PC-9 (cell line): ENCODE data around the gene MALRD1. TPM values are rescaled to one million over a fixed set of nuclear protein-coding genes. Genes with fewer than 3 reads are reported as not detected.
"Not testable (repeated sequence)": the region's sequence is repeated elsewhere in the genome, so short reads cannot be mapped to it uniquely, and the experiment has no call there.

Source experiments
- BruUV-seq: library from RNA; stranded (reverse); fragments of 400-500 nt; replicated peaks from 2 replicates; lab custom pipeline; 2021; lab: Mats Ljungman, UMichigan
- CTCF ChIA-PET: fragments of 300-600 bp; sonication (Branson Sonifier 250); formaldehyde crosslinking; loops from one replicate; lab custom pipeline; 2022; ENCODE audit warnings: antibody characterized with exemption; lab: Charles Lee
- POLR2A ChIA-PET: fragments of 300-600 bp; sonication (Branson Sonifier 250); formaldehyde crosslinking; loops from one replicate; lab custom pipeline; 2022; ENCODE audit warnings: antibody characterized with exemption; ENCODE audit not compliant: unreplicated experiment; lab: Charles Lee
- DNase-seq, 2 experiments: peaks; one replicate each; pipeline versions ENCODE4 v3.0.0 to v3.0.0-alpha.2; 2015 to 2022; ENCODE audit warnings: mixed read lengths in 1 of 2
- H2AFZ ChIP-seq: fragments of 200-600 bp; sonication (generic); 2 replicates; pipeline ENCODE4 v1.8.1; 2017; ENCODE audit warnings: antibody characterized with exemption
- H3F3A ChIP-seq: fragments of 200-600 bp; sonication (generic); 2 replicates; pipeline ENCODE4 v1.8.1; 2017; ENCODE audit warnings: antibody characterized with exemption, mild to moderate bottlenecking, low read depth; ENCODE audit not compliant: insufficient read depth
- H3K27ac ChIP-seq: fragments of 200-600 bp; sonication (generic); 2 replicates; pipeline ENCODE4 v1.6.1; 2016; ENCODE audit warnings: mixed run types
- H3K27me3 ChIP-seq: fragments of 200-600 bp; sonication (generic); 2 replicates; pipeline ENCODE4 v1.6.1; 2016; ENCODE audit warnings: low read depth, mixed run types; ENCODE audit not compliant: insufficient read depth
- H3K36me3 ChIP-seq: fragments of 200-600 bp; sonication (generic); 2 replicates; pipeline ENCODE4 v1.6.1; 2016; ENCODE audit warnings: low read depth, mixed run types
- H3K4me1 ChIP-seq: fragments of 200-600 bp; sonication (generic); replicated peaks from 2 replicates; pipeline ENCODE4 v1.6.1; 2016; ENCODE audit warnings: mixed run types; ENCODE audit not compliant: insufficient read depth
- H3K4me2 ChIP-seq: fragments of 200-600 bp; sonication (generic); 2 replicates; pipeline ENCODE4 v1.6.1; 2017; ENCODE audit warnings: mixed run types
- H3K4me3 ChIP-seq: fragments of 200-600 bp; sonication (generic); 2 replicates; pipeline ENCODE4 v1.6.1; 2016; ENCODE audit warnings: mixed run types
- H3K79me2 ChIP-seq: fragments of 200-600 bp; sonication (generic); 2 replicates; pipeline ENCODE4 v1.6.1; 2017; ENCODE audit warnings: low read depth, mixed run types
- H3K9me2 ChIP-seq: fragments of 200-600 bp; sonication (generic); 2 replicates; pipeline ENCODE4 v1.8.1; 2017; ENCODE audit warnings: mild to moderate bottlenecking; ENCODE audit not compliant: insufficient read depth
- H3K9me3 ChIP-seq: fragments of 200-600 bp; sonication (generic); 2 replicates; pipeline ENCODE4 v1.8.1; 2016; ENCODE audit warnings: low read depth; ENCODE audit not compliant: insufficient read depth
- H4K20me1 ChIP-seq: fragments of 200-600 bp; sonication (generic); 2 replicates; pipeline ENCODE4 v1.8.1; 2017; ENCODE audit not compliant: insufficient read depth
- EZH2 ChIP-seq: fragments of 200-600 bp; sonication (generic); IDR thresholded peaks from 2 replicates; pipeline ENCODE4 v1.8.0; 2017; ENCODE audit warnings: antibody characterized with exemption, low read depth
- intact Hi-C: fragments of 100-400 bp; cut with micrococcal nuclease; formaldehyde crosslinking; loops from one replicate; pipeline ENCODE4 v1.10.0; 2022; ENCODE audit not compliant: unreplicated experiment
- total RNA-seq: library from RNA; stranded (reverse); gene quantifications from 2 replicates; pipeline ENCODE4 v1.2.3, GENCODE V29; 2021
- TF ChIP-seq, protein P1 (sequence below): fragments of 200-600 bp; sonication (generic); conservative IDR thresholded peaks from 2 replicates; pipeline ENCODE4 v1.6.1; 2017; ENCODE audit warnings: mixed run types, antibody characterized with exemption, mild to moderate bottlenecking, moderate library complexity

MALRD1 gene
- total RNA-seq, 1 experiment from 2014 or later: not detected

DNA sequence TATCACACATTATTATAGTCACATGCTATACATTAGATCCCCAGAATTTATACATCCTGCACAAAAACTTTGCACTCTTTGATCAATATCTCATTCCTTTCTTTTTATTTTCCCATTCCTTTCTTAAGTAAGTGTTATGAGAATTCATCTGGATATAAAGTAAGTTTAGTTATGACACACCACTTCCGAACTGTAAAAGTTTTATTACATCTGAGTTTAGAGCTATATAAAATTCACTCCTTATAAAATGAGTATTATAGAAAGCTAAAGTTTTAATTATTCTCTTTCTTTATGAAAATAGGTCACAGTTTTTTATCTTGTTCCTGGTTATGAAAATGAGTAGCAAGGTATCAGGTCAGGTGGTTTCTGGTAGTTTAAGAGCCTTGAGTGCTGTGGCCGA lies 683.0 kb downstream of the MALRD1 start:
- H3K36me3 ChIP-seq: no peaks in the 10 kb centered on the region
- no peaks in the 10 kb centered on the region for H3K9me2 ChIP-seq
- H3K79me2 ChIP-seq: no peaks in the 10 kb centered on the region
- H3K4me2 ChIP-seq: no peak overlapping the region
- H3K4me1 ChIP-seq: no peaks in the 10 kb centered on the region
- TF ChIP-seq, protein P1, sequence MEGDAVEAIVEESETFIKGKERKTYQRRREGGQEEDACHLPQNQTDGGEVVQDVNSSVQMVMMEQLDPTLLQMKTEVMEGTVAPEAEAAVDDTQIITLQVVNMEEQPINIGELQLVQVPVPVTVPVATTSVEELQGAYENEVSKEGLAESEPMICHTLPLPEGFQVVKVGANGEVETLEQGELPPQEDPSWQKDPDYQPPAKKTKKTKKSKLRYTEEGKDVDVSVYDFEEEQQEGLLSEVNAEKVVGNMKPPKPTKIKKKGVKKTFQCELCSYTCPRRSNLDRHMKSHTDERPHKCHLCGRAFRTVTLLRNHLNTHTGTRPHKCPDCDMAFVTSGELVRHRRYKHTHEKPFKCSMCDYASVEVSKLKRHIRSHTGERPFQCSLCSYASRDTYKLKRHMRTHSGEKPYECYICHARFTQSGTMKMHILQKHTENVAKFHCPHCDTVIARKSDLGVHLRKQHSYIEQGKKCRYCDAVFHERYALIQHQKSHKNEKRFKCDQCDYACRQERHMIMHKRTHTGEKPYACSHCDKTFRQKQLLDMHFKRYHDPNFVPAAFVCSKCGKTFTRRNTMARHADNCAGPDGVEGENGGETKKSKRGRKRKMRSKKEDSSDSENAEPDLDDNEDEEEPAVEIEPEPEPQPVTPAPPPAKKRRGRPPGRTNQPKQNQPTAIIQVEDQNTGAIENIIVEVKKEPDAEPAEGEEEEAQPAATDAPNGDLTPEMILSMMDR: no peak
- no peak for TF ChIP-seq EZH2
- BruUV-seq: no TSS peak
- H3K9me3 ChIP-seq: no peaks in the 10 kb centered on the region
- POLR2A ChIA-PET: no interaction called here
- no peak overlapping the region for H3K27ac ChIP-seq
- H4K20me1 ChIP-seq: no peaks in the 10 kb centered on the region
- DNase-seq: no peak
- no peaks in the 10 kb centered on the region for H3F3A ChIP-seq
- CTCF ChIA-PET: no interaction called here
- no peak overlapping the region for H2AFZ ChIP-seq
- H3K27me3 ChIP-seq: no peaks in the 10 kb centered on the region
- intact Hi-C loops: no loop called here
- no peak overlapping the region for H3K4me3 ChIP-seq

DNA sequence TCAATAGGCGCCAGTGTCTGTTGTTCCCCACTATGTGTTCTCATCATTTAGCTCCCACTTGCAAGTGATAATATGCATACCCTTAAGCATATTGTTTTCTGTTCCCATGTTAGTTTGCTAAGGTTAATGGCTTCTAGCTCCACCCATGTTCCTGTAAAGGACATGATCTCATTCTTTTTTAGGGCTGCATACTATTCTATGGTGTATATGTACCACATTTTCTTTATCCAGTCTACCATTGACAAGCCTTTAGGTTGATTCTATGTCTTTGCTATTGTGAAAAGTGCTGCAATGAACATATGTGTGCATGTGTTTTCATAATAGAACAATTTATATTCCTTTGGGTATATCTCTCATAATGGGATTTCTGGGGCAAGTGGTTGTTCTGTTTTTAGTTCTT lies 689.8 kb downstream of the MALRD1 start:
- Histone ChIP-seq H3K79me2 (no peaks in the 10 kb centered on the region), H2AFZ (no peak overlapping the region), H3K27ac (no peak overlapping the region), H3K4me2 (no peak overlapping the region), H3K36me3 (no peaks in the 10 kb centered on the region), H3K4me3 (no peak overlapping the region), H3F3A (no peaks in the 10 kb centered on the region), H3K27me3 (no peaks in the 10 kb centered on the region), H3K4me1 (no peaks in the 10 kb centered on the region), H3K9me3 (no peaks in the 10 kb centered on the region), H3K9me2 (no peaks in the 10 kb centered on the region), H4K20me1 (no peaks in the 10 kb centered on the region)
- no TSS peak for BruUV-seq
- intact Hi-C loops: no loop called here
- ChIA-PET CTCF (no interaction called here), POLR2A (no interaction called here)
- no peak for TF ChIP-seq EZH2
- TF ChIP-seq, protein P1: no peak
- no peak for DNase-seq

DNA sequence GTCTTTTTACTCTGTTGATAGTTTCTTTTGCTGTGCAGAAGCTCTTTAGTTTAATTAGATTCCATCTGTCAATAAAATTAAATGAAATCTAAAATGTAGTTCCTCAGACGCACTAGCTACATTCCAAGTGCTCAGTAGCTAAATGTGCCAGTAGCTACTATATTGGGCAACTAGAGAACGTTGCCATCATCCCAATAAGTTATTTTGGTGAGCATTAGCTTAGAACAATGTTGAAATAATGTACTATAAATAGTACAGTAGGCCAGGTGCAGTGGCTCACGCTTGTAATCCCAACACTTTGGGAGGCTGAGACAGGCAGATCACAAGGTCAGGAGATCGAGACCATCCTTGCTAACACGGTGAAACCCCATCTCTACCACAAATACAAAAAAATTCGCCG lies 690.6 kb downstream of the MALRD1 start:
- intact Hi-C loops, H3K4me2 ChIP-seq, H3K79me2 ChIP-seq, H2AFZ ChIP-seq, POLR2A ChIA-PET, H3K4me1 ChIP-seq, BruUV-seq, H3K9me3 ChIP-seq, H3K27me3 ChIP-seq, H3F3A ChIP-seq, CTCF ChIA-PET, H3K36me3 ChIP-seq, H3K4me3 ChIP-seq, H3K9me2 ChIP-seq, H3K27ac ChIP-seq, H4K20me1 ChIP-seq, DNase-seq: not testable (repeated sequence)

DNA sequence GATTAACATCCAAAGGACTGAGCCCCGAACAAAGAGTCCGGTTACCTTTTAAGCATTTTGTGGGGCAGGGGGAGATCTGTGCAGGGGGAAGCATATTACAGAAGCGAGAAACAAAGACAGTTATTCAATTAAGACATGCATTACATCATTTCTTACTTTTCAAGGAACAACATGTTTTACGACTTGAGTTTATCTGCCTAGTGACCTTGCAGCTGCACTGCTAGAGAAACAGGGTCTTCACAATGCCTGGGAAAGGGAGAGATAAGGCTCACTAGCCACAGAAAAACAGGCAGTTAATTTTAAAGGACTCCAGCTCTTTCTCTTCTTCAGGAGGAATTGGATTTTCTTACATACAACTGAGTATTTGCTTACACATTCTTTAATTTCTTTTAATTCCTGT lies 693.5 kb downstream of the MALRD1 start:
- H3K36me3 ChIP-seq, H3K9me2 ChIP-seq, H4K20me1 ChIP-seq, BruUV-seq, intact Hi-C loops, CTCF ChIA-PET, H3K4me1 ChIP-seq, H2AFZ ChIP-seq, H3K4me2 ChIP-seq, H3F3A ChIP-seq, H3K9me3 ChIP-seq, H3K79me2 ChIP-seq, H3K4me3 ChIP-seq, DNase-seq, H3K27me3 ChIP-seq, H3K27ac ChIP-seq, POLR2A ChIA-PET: not testable (repeated sequence)
